GM19324 (cell line): Measurements from ENCODE around the gene DOCK9.
"Not testable (repeated sequence)": the region's sequence is repeated elsewhere in the genome, so short reads cannot be mapped to it uniquely, and the experiment has no call there.

Experiments
- ATAC-seq: cut with Tn5 transposase; IDR thresholded peaks from one replicate; pipeline ENCODE4 v1.9.1; 2021; ENCODE audit warnings: mild to moderate bottlenecking, moderate library complexity; ENCODE audit not compliant: unreplicated experiment, low FRiP score

The DOCK9 gene

DNA sequence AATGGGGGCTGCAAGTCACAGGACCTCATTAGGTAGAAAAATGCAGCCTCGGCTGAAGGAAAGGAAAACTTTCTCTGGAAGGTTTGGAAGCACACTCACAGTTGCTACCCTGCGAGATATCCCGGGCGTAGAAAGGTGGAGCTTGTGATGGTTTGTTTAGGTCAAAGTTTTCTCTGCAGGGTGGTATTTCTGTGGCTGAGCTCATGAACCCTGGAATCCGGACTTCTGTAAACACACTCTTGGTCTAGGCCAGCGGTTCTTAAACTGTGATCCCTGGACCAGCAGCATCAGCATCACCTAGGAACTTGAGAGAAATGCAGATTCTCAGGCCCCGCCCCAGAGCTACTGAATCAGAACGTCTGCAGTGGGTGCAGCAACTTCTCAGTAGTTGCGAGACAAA, 222.1 kb downstream of the DOCK9 start:
- ATAC-seq = no peak

DNA sequence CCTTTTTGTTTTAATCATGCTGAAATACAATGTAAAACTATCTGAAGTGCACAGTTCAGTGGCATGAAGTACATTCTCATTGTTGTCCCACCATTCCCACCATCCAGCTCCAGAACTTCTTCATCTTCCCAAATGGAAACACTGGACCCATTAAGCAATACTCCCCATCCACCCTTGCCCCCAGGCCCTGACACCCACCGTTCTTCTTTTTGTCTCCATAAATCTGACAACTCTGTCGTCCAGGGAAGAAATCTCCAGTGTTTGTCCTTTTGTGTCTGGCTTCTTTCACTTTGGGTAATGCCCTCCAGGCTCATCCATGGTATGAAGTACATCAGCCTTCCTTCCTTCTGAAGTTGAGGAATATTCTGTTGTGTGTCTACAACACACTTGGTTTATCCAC, 222.7 kb downstream of the DOCK9 start:
- ATAC-seq = no peak

DNA sequence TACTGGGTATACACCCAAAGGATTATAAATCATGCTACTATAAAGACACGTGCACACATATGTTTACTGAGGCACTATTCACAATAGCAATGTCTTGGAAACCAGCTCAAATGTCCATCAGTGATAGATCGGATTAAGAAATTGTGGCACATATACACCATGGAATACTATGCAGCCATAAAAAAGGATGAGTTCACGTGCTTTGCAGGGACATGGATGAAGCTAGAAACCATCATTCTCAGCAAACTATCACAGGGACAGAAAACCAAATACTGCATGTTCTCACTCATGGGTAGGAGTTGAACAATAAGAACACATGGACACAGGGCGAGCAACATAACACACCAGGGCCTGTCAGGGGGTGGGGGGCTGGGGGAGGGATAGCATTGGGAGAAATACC, 223.4 kb downstream of the DOCK9 start:
- not testable (repeated sequence) for ATAC-seq

DNA sequence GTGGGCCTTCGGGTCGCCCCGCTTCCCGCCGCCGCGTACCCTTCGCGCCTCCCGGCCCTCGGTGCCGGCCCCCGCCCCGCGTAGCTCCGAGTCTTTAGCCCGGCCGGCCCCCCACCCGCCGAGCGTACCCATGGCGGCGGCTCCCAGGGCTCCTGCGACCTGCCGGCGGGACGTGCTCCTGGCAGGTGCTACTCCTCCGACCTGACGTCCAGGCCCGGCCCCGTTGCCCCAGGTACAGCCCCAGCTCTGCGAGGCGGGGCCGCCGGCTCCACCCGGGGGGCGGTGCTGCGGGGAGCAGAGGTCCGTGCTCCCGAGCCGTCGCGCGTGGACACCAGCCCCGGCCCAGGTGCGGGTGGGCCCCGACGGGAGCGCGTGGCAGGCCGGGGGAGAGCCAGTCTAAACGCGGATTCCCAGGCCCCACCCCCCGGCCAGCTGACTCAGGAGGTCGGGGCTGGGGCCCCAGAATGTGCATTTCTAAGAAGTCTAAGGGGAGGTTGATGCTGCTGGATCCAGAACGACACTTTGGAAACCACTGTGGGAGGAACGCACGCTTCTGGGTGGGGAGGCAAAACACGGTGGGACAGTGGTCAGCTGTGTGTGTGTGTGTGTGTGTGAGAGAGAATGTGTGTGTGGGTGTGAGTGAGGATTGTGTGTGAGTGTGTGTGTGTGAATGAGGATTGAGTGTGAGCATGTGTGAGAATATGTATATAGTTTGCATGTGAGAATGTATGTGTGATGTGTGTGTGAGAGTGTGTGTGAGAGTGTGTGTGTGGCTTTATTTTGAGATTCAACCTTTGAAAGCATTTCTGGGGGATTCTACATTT, 225.2 kb downstream of the DOCK9 start, which contains the start of gene SLC15A1:
Gene SLC15A1, minus strand, starts transcription at position 206 of the 824 bp plus-strand sequence. Its CDS starts 74 bp downstream, at position 132.
- ATAC-seq = no peak

DNA sequence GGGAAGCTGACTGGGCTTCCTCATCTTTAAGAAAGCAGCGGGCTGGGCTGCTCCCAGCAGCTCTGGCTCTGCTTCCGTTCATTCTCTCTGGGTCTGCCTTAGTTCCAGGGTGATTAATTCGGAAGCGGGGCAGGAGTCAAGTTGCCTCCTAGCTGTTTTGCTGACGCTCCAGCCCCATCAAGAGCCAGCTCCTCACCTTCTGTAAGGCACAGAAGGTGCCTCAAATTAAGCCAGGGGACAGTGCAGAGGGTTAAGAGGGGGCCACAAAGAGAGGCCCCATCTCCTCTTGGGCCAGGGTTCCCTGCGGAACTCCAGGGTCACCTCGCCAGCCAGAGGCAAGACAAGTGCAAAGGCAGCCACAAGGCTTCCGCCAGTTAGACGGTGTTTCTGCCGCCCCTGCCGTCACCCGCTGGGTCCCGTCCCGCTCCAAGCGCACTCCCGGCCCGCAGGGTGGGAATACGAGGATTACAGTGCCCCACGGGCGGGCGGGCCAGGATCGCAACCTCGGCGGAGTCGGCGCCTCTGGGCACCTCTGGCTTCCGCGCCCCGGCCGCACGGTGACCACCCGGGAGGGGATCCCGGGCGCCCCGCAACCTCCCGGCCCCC, 225.9 kb downstream of the DOCK9 start:
- ATAC-seq = no peak

DNA sequence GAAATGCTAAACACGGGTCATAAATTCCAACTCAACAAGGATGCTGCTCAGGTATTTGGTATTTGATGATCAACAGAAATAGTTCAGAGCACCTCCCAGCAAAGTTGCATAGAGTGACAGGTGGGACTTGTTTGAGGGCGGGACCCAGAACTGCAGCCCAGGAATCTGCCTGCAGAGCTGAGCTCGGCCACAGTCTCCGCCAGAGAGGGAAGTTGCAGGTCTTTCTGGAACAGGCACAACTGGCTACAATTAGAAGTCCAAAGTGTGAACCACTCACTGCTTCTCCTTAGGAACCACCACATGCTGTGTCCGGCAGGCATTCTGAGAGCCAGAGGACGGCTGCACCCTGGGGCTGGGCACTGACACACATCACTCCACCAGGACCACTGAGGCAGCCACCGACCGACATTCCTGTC, 226.5 kb downstream of the DOCK9 start:
- no peak for ATAC-seq

DNA sequence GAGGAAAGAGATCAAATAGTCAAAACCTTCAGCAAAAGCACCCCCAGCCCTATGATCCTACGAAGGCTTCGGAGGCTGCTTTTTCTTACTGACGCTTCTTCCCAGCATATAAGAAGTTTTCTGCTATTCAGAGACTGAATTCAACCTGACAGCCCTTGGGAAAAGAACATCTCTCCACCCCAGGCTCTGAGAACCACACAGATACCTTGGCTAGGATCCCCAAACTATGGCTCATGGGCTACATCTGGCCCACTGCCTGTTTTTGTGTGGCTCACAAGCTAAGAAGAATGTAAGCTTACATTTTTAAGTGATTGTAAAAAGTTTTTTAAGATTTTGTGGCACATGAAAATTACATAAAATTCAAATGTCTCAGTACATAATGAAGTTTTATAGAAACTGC, 228.4 kb downstream of the DOCK9 start:
- no peak for ATAC-seq

DNA sequence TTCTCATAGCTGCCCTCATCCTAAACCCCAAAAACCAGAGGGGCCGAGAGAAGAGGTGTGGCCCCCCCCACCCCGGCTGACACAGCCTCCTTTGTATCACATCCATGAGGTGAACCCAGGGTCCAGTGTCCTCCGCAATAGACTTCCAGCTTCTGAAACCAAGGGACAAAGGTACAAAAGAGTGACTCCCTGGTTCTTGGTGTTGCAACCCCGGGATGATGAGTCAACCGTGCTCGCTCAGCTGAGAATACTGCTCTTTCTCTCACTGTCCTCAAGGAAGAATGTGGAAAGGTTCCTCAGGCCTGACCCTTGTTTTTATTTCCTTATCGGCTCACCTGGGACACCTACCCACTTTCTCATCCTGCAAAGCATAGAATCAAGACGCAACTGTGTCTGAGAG, 230.9 kb downstream of the DOCK9 start:
- no peak for ATAC-seq
